ENCODE data around the gene LRRC25. TPM values are rescaled to one million over a fixed set of nuclear protein-coding genes. Genes with fewer than 3 reads are reported as not detected.

Gene LRRC25
- total RNA-seq (2022; extraction: Qiagen RNA extraction; ENCODE audit: low read depth) = not detected in 5 replicates

DNA sequence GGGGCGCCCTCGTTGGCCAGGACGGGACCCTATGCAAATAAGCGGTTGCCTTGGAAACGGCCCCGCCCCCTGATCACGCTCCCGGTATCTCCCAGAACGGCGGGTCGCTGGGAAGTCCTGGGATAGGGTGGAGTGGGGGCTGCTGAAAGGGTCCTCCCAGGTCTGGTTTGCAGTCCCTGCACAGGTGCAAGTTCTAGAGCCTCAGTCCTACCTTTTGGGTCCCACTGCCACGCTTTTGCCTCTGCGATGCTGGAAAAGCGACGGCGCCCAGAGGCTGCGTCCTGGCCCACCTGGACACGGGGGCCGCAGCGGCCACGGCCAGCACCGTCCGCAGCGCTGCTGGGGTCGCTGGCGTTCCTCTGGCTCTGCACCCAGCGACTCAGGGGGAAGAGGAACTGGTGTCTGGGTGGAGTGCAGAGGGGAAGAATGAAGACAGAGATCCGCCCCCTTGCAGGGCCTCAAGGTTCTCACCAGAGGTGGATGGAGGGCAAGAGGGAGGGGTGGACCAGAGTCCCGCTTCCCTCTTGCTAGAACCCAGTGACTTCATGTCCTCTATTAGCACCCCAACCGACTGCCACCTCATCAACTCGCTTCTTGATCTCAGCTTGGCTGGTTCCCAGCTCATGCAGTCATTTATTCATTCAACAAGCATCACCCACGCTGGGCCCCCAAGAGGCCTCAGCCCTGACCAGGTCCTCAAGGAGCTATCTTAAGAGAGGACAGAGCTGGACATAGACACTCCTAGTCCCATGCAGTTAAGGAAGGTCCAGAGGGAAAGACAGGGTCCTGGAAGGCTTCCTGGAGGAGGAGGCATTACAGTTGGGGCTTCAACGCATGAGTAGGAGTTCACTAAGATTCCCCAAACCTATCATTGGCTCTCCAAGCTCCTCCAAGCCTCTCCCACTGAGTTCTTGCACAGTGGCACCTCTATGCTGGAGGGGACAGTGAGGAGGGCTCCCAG lies at the start of gene LRRC25:
TSS of gene LRRC25 (minus strand) at position 381 of the 961 bp plus-strand sequence. CDS start 659 bp downstream, outside the sequence.

DNA sequence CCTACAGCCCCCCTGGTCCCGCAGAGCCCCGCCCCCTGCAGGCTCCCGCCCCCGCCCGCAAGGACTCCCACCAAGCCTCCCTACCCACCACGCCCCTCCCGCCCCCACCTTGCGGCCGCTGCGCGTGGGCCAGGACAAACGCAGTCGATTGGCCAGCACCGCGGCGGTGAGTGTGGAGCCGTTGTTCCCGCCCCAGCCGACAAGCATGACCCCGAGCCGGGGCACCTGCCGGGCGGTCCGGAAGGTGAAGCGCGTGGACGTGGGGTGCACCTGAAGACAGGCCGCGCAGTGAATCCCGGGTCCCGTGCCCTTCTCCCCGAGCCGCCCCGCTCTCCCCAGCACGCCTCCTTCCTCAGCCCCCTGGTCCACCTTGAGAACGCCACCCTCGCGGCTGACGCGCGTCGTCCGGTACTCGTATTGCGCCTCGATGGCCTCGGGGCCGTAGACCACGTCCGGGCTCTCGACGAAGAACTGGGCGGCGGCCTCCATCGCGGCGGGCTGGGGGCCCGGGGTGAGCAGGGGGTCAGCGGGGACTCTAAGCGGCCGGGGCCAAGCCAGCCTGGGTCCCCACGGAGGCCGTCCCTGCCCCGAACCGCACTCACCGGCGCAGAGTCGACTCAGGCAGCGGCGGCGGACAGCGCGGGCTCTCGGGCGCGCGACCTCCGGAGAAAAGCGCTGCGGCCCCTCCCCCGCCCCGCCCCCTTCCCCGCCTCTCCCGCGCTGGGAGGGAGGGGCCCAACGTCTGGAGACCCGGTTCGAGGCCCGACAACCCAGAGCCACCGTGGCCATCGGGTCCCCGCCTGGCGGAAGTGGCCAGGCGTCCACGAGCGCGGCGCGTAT lies 40.3 kb upstream of the LRRC25 start, which contains the start of gene ISYNA1:
TSS of gene ISYNA1 (minus strand) at position 643 of the 840 bp plus-strand sequence. CDS start at position 489, 154 bp downstream.

DNA sequence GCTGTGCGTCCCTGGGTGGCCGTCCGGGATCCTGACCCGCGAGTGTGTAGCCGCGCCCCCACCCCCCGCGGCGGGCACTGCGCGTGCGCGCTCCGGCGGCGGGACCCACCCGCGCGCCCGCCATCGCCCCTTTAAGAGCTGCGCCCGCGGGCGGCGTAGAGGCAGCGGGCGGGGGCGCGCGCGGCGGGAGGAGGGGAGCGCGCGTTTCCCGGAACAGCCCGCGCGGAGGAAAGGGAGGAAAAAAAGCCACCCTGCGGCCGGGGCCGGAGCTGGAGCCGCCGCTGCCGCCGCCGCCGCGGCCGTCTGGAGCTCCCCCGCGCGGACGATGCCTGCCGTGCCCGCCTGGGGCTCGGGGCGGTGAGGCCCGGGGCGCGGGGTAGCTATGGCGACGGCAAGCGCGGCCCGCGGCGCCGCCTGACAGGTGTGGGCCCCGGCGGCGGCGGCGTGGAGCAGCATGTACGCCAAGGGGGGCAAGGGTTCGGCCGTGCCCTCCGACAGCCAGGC lies 21.8 kb upstream of the LRRC25 start, which contains the start of gene SSBP4:
TSS of gene SSBP4 (plus strand) at position 204 of the 504 bp plus-strand sequence. CDS start at position 455, 251 bp downstream.

DNA sequence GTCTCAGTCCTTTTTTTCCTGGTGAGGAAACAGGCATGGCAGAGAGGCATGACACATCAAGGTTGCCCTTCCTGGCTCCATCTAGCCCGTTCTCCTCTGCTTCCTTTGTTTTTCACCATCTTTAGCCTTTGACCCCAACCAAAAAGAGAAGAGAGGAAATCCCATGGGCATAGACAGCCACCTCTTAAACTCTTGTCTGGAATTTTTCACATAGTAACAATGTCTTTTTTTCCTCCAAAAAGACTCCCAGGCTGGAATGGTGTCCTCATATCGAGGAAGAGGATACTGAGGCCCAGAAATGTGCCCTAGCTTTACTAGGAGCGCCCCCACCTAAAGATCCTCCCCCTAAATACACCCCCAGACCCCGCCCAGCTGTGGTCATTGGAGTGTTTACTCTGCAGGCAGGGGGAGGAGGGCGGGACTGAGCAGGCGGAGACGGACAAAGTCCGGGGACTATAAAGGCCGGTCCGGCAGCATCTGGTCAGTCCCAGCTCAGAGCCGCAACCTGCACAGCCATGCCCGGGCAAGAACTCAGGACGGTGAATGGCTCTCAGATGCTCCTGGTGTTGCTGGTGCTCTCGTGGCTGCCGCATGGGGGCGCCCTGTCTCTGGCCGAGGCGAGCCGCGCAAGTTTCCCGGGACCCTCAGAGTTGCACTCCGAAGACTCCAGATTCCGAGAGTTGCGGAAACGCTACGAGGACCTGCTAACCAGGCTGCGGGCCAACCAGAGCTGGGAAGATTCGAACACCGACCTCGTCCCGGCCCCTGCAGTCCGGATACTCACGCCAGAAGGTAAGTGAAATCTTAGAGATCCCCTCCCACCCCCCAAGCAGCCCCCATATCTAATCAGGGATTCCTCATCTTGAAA lies 11.5 kb downstream of the LRRC25 start, which contains the start of gene GDF15:
TSS of gene GDF15 (plus strand) at position 484 of the 868 bp plus-strand sequence. CDS start at position 516, 32 bp downstream.

Other genes starting within 250 kb of the LRRC25 start
- 3.0 to 13.4 TPM (median 9.3 TPM) in 5 replicates for gene PIK3R2, start 244.5 kb downstream of the LRRC25 start, total RNA-seq (2022; extraction: Qiagen RNA extraction; ENCODE audit: low read depth)
- 10.4 to 22.0 TPM (median 15.3 TPM) in 5 replicates for gene IFI30, start 223.8 kb downstream of the LRRC25 start, total RNA-seq (2022; extraction: Qiagen RNA extraction; ENCODE audit: low read depth)
- gene MPV17L2, start 204.4 kb downstream of the LRRC25 start, total RNA-seq (2022; extraction: Qiagen RNA extraction; ENCODE audit: low read depth) = 9.0 to 13.3 TPM (median 10.7 TPM) in 5 replicates
- 0.53 to 1.1 TPM (median 0.57 TPM) in 5 replicates for gene RAB3A, start 193.6 kb downstream of the LRRC25 start, total RNA-seq (2022; extraction: Qiagen RNA extraction; ENCODE audit: low read depth)
- 0.27 to 0.50 TPM in 2 of 5 replicates, not detected in the others for gene PDE4C, start 171.2 kb downstream of the LRRC25 start, total RNA-seq (2022; extraction: Qiagen RNA extraction; ENCODE audit: low read depth)
- 0.32 to 0.49 TPM (median 0.40 TPM) in 5 replicates for gene IQCN, start 123.2 kb downstream of the LRRC25 start, total RNA-seq (2022; extraction: Qiagen RNA extraction; ENCODE audit: low read depth)
- 35.1 to 63.5 TPM (median 51.7 TPM) in 5 replicates for gene JUND, start 116.0 kb downstream of the LRRC25 start, total RNA-seq (2022; extraction: Qiagen RNA extraction; ENCODE audit: low read depth)
- gene LSM4, start 74.5 kb downstream of the LRRC25 start, total RNA-seq (2022; extraction: Qiagen RNA extraction; ENCODE audit: low read depth) = 228 to 256 TPM (median 239 TPM) in 5 replicates
- 2.6 to 3.1 TPM (median 2.6 TPM) in 5 replicates for gene PGPEP1, start 57.0 kb downstream of the LRRC25 start, total RNA-seq (2022; extraction: Qiagen RNA extraction; ENCODE audit: low read depth)
- gene GDF15, start 11.5 kb downstream of the LRRC25 start, total RNA-seq (2022; extraction: Qiagen RNA extraction; ENCODE audit: low read depth) = 30.3 to 66.7 TPM (median 56.0 TPM) in 5 replicates
- gene SSBP4, start 21.8 kb upstream of the LRRC25 start, total RNA-seq (2022; extraction: Qiagen RNA extraction; ENCODE audit: low read depth) = 34.1 to 57.9 TPM (median 51.4 TPM) in 5 replicates
- 27.1 to 47.3 TPM (median 45.2 TPM) in 5 replicates for gene ISYNA1, start 40.5 kb upstream of the LRRC25 start, total RNA-seq (2022; extraction: Qiagen RNA extraction; ENCODE audit: low read depth)
- 3.9 to 6.1 TPM (median 5.6 TPM) in 5 replicates for gene ELL, start 124.4 kb upstream of the LRRC25 start, total RNA-seq (2022; extraction: Qiagen RNA extraction; ENCODE audit: low read depth)
- 116 to 161 TPM (median 147 TPM) in 5 replicates for gene FKBP8, start 146.0 kb upstream of the LRRC25 start, total RNA-seq (2022; extraction: Qiagen RNA extraction; ENCODE audit: low read depth)
- gene KXD1, start 160.2 kb upstream of the LRRC25 start, total RNA-seq (2022; extraction: Qiagen RNA extraction; ENCODE audit: low read depth) = 81.6 to 108 TPM (median 102 TPM) in 5 replicates
- gene UBA52, start 174.2 kb upstream of the LRRC25 start, total RNA-seq (2022; extraction: Qiagen RNA extraction; ENCODE audit: low read depth) = 1,017 to 1,354 TPM (median 1,138 TPM) in 5 replicates
- 43.0 to 66.6 TPM (median 58.2 TPM) in 5 replicates for gene REX1BD, start 191.2 kb upstream of the LRRC25 start, total RNA-seq (2022; extraction: Qiagen RNA extraction; ENCODE audit: low read depth)
- gene CRLF1, start 209.2 kb upstream of the LRRC25 start, total RNA-seq (2022; extraction: Qiagen RNA extraction; ENCODE audit: low read depth) = 1.1 to 4.2 TPM (median 3.3 TPM) in 5 replicates
- gene TMEM59L, start 215.2 kb upstream of the LRRC25 start, total RNA-seq (2022; extraction: Qiagen RNA extraction; ENCODE audit: low read depth) = 3.8 to 6.7 TPM (median 5.8 TPM) in 5 replicates
- 2.4 to 4.7 TPM (median 2.9 TPM) in 5 replicates for gene KLHL26, start 239.4 kb upstream of the LRRC25 start, total RNA-seq (2022; extraction: Qiagen RNA extraction; ENCODE audit: low read depth)

All from A549 treated with RU486 at 1 μM for 4 hours (cell line).